Keratinocyte (primary cell): ENCODE measurements around the gene MEFV.

Source experiments
- CTCF ChIP-seq, 3 experiments: IDR thresholded peaks in 1 of 3; conservative IDR thresholded peaks in 1 of 3; optimal IDR thresholded peaks in 1 of 3; 2 replicates in 2 of 3; 3 replicates in 1 of 3; pipeline versions ENCODE3 to v1.5.1; 2011; ENCODE audit warnings: low read length in 3 of 3, mild to moderate bottlenecking in 3 of 3, moderate library complexity in 2 of 3, control low read depth in 1 of 3, inconsistent platforms in 1 of 3; ENCODE audit not compliant: insufficient read depth in 2 of 3; ENCODE audit errors: extremely low read depth in 1 of 3
- EZH2 ChIP-seq: IDR thresholded peaks from one replicate; pipeline ENCODE4 v1.6.1; 2012; ENCODE audit warnings: inconsistent platforms, mild to moderate bottlenecking, low read length, moderate library complexity

DNA sequence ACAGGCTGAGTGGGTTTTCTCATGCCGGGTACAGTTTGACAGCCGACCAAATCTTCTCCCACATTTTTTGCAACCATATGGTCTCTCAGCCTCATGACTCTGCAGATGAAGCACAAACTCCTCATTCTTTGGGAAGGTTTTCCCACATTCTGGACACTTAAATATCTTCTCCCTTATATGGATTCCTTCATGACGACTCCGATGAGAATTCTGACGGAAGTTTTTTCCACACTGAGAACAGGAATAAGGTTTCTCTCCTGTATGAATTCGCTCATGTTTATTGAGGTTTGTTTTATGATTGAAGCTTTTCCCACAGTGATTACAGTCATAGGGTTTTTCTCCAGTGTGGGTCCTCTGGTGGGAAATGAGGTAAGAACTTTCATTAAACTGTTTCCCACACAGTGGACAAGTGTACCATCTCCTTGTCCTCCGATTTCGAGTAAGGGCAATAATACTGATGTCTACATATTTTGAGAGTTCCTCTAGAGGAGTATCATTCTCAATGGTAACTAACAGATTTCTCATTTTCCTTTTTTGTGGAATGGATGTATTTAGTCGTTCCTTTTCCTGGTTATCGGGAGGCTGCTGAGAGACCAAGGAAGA is 32.4 kb downstream of the MEFV start:
- TF ChIP-seq CTCF (optimal IDR thresholded peaks at IDR 0.05 in 1 of 3, IDR thresholded peaks at IDR 0.05 in 1 of 3, conservative IDR thresholded peaks at IDR 0.05 in 1 of 3; ENCODE audit: extremely low read depth in 1 of 3, insufficient read depth in 2 of 3, low read length in 3 of 3) (no peak), EZH2 (no peak)
